Endothelial cell (in vitro differentiated cells): ENCODE results near the gene R3HDM2. TPM values are rescaled to one million over a fixed set of nuclear protein-coding genes. Genes with fewer than 3 reads are reported as not detected.

Source experiments
- DNase-seq: peaks from one replicate; pipeline ENCODE4 v3.0.0; 2021; ENCODE audit warnings: low spot score
- H3K27ac Mint-ChIP-seq: one replicate; pipeline ENCODE4 v1.8.0; 2021; ENCODE audit warnings: mixed read lengths, inconsistent platforms; ENCODE audit not compliant: unreplicated experiment
- H3K27me3 Mint-ChIP-seq: one replicate; pipeline ENCODE4 v1.8.0; 2021; ENCODE audit warnings: mild to moderate bottlenecking, moderate library complexity, mixed read lengths, inconsistent platforms; ENCODE audit not compliant: unreplicated experiment
- H3K36me3 Mint-ChIP-seq: one replicate; pipeline ENCODE4 v1.8.0; 2021; ENCODE audit warnings: mild to moderate bottlenecking, low read depth, mixed read lengths, inconsistent platforms; ENCODE audit not compliant: unreplicated experiment
- H3K4me1 Mint-ChIP-seq: one replicate; pipeline ENCODE4 v1.8.0; 2021; ENCODE audit warnings: mild to moderate bottlenecking, mixed read lengths, inconsistent platforms; ENCODE audit not compliant: unreplicated experiment
- H3K4me3 Mint-ChIP-seq: one replicate; pipeline ENCODE4 v1.8.0; 2021; ENCODE audit warnings: mild to moderate bottlenecking, mixed read lengths, inconsistent platforms; ENCODE audit not compliant: unreplicated experiment
- H3K9me3 Mint-ChIP-seq: one replicate; pipeline ENCODE4 v1.8.0; 2021; ENCODE audit warnings: mixed read lengths, inconsistent platforms; ENCODE audit not compliant: unreplicated experiment
- CTCF ChIP-seq: fragments of 200-600 bp; sonication (generic); IDR thresholded peaks from one replicate; pipeline ENCODE4 v1.5.0; 2021; ENCODE audit warnings: antibody characterized with exemption; ENCODE audit not compliant: unreplicated experiment
- total RNA-seq: library from RNA; stranded (reverse); fragmentation: NEBNext Ultra II Directional; extraction: Animal tissue kit (Norgen Biotek cat#: 25700); gene quantifications from one replicate; pipeline ENCODE4 v1.2.1, GENCODE V29; 2021; ENCODE audit not compliant: unreplicated experiment

R3HDM2 gene
- total RNA-seq, 1 donor from 2014 or later: 39.4 TPM

- Mint-ChIP-seq H3K4me1 (no peaks in the 10 kb centered on the region), H3K27ac (no peak overlapping the region), H3K27me3 (peaks cover 1% of the 10 kb centered on the region), H3K9me3 (no peaks in the 10 kb centered on the region), H3K4me3 (no peak overlapping the region), H3K36me3 (peaks cover 5% of the 10 kb centered on the region)
- DNase-seq: no peak
- TF ChIP-seq CTCF: no peak
These were observed 101.6 kb downstream of the R3HDM2 start for GRCh38 chr12:57329219-57329618.

- no peak for DNase-seq
- no peaks in the 10 kb centered on the region for H3K36me3 Mint-ChIP-seq
- H3K9me3 Mint-ChIP-seq: no peaks in the 10 kb centered on the region
- no peak overlapping the region for H3K27ac Mint-ChIP-seq
- peaks cover 1% of the 10 kb centered on the region for H3K27me3 Mint-ChIP-seq
- no peaks in the 10 kb centered on the region for H3K4me1 Mint-ChIP-seq
- no peak overlapping the region for H3K4me3 Mint-ChIP-seq
- no peak for TF ChIP-seq CTCF
These were observed 105.4 kb downstream of the R3HDM2 start for GRCh38 chr12:57325395-57325794.

GRCh38 chr12:57323416-57323815 is 107.4 kb downstream of the R3HDM2 start:
- no peak for DNase-seq
- H3K36me3 Mint-ChIP-seq: no peaks in the 10 kb centered on the region
- H3K27ac Mint-ChIP-seq: no peak overlapping the region
- H3K4me1 Mint-ChIP-seq: peaks cover 4% of the 10 kb centered on the region
- no peaks in the 10 kb centered on the region for H3K9me3 Mint-ChIP-seq
- no peak overlapping the region for H3K4me3 Mint-ChIP-seq
- no peak for TF ChIP-seq CTCF
- H3K27me3 Mint-ChIP-seq: peaks cover 1% of the 10 kb centered on the region

GRCh38 chr12:57320639-57321038 is 110.2 kb downstream of the R3HDM2 start:
- peaks cover 4% of the 10 kb centered on the region for H3K4me1 Mint-ChIP-seq
- H3K4me3 Mint-ChIP-seq: no peak overlapping the region
- no peaks in the 10 kb centered on the region for H3K9me3 Mint-ChIP-seq
- H3K36me3 Mint-ChIP-seq: no peaks in the 10 kb centered on the region
- no peak for DNase-seq
- H3K27ac Mint-ChIP-seq: no peak overlapping the region
- no peak for TF ChIP-seq CTCF
- H3K27me3 Mint-ChIP-seq: no peaks in the 10 kb centered on the region

GRCh38 chr12:57319678-57320469 is 111.0 kb downstream of the R3HDM2 start:
- no peaks in the 10 kb centered on the region for H3K9me3 Mint-ChIP-seq
- no peak for TF ChIP-seq CTCF
- DNase-seq: no peak
- H3K27me3 Mint-ChIP-seq: no peaks in the 10 kb centered on the region
- H3K36me3 Mint-ChIP-seq: no peaks in the 10 kb centered on the region
- H3K4me1 Mint-ChIP-seq: peaks cover 4% of the 10 kb centered on the region
- H3K27ac Mint-ChIP-seq: no peak overlapping the region
- H3K4me3 Mint-ChIP-seq: no peak overlapping the region
